Measurements from ENCODE around the gene UCK1. TPM values are rescaled to one million over a fixed set of nuclear protein-coding genes. Genes with fewer than 3 reads are reported as not detected.

Gene UCK1
- 10 to 100 TPM; 24.9 to 37.4 TPM for total RNA-seq

GRCh38 chr9:131530920-131531832, at the start of gene UCK1:
Gene UCK1 (minus strand): TSS chr9:131531263. CDS start chr9:131531174, 89 bp downstream.
- Mint-ChIP-seq H3K4me1 (ENCODE audit: low read depth in 2 of 2) (peaks cover 3 to 6% of the 10 kb centered on the region in 2 donors), H3K4me3 (peak within 1 kb of the TSS; percentile 80), H3K9me3 (no peaks in the 10 kb centered on the region), H3K27ac (no peak within 1 kb of the TSS), H3K36me3 (peaks cover 4% of the 10 kb centered on the region), H3K27me3 (no peaks in the 10 kb centered on the region)
- ATAC-seq: peak; percentile 96 to 98
- DNase-seq (ENCODE audit: low spot score): peak; percentile 82

GRCh38 chr9:131580358-131580757, 49.3 kb upstream of the UCK1 start:
- H3K4me1 Mint-ChIP-seq (ENCODE audit: low read depth in 2 of 2): peaks cover 21 to 28% of the 10 kb centered on the region in 2 donors
- peaks cover 6% of the 10 kb centered on the region for H3K36me3 Mint-ChIP-seq
- H3K27ac Mint-ChIP-seq: no peak overlapping the region
- no peaks in the 10 kb centered on the region for H3K27me3 Mint-ChIP-seq
- no peak for ATAC-seq
- no peak for DNase-seq (ENCODE audit: low spot score)
- H3K4me3 Mint-ChIP-seq: no peak overlapping the region
- H3K9me3 Mint-ChIP-seq: no peaks in the 10 kb centered on the region

GRCh38 chr9:131579789-131580211, 48.7 kb upstream of the UCK1 start:
- DNase-seq (ENCODE audit: low spot score): no peak
- H3K27me3 Mint-ChIP-seq: no peaks in the 10 kb centered on the region
- H3K4me3 Mint-ChIP-seq: no peak overlapping the region
- peaks cover 6% of the 10 kb centered on the region for H3K36me3 Mint-ChIP-seq
- H3K9me3 Mint-ChIP-seq: no peaks in the 10 kb centered on the region
- peaks cover 16 to 23% of the 10 kb centered on the region in 2 donors for H3K4me1 Mint-ChIP-seq (ENCODE audit: low read depth in 2 of 2)
- no peak for ATAC-seq
- peak overlapping the region; percentile 35 to 43 for H3K27ac Mint-ChIP-seq

- ATAC-seq (peak; percentile 33 to 61), DNase-seq (ENCODE audit: low spot score) (no peak)
- Mint-ChIP-seq H3K27ac (peak overlapping the region; percentile 35 to 43), H3K36me3 (peaks cover 6% of the 10 kb centered on the region), H3K4me1 (ENCODE audit: low read depth in 2 of 2) (peaks cover 10 to 17% of the 10 kb centered on the region in 2 donors), H3K4me3 (no peak overlapping the region), H3K27me3 (no peaks in the 10 kb centered on the region), H3K9me3 (no peaks in the 10 kb centered on the region)
These were observed 47.9 kb upstream of the UCK1 start for GRCh38 chr9:131578731-131579504.

- Mint-ChIP-seq H3K4me1 (ENCODE audit: low read depth in 2 of 2) (peaks cover 10% of the 10 kb centered on the region in 2 donors), H3K36me3 (peaks cover 6% of the 10 kb centered on the region), H3K9me3 (no peaks in the 10 kb centered on the region), H3K27ac (no peak overlapping the region), H3K27me3 (no peaks in the 10 kb centered on the region), H3K4me3 (no peak overlapping the region)
- ATAC-seq: no peak
- no peak for DNase-seq (ENCODE audit: low spot score)
These were observed 47.0 kb upstream of the UCK1 start for GRCh38 chr9:131578021-131578420.

- no peak for DNase-seq (ENCODE audit: low spot score)
- peaks cover 6% of the 10 kb centered on the region for H3K36me3 Mint-ChIP-seq
- no peaks in the 10 kb centered on the region for H3K27me3 Mint-ChIP-seq
- peaks cover 9 to 10% of the 10 kb centered on the region in 2 donors for H3K4me1 Mint-ChIP-seq (ENCODE audit: low read depth in 2 of 2)
- H3K27ac Mint-ChIP-seq: no peak overlapping the region
- ATAC-seq: no peak
- H3K4me3 Mint-ChIP-seq: no peak overlapping the region
- no peaks in the 10 kb centered on the region for H3K9me3 Mint-ChIP-seq
These were observed 46.2 kb upstream of the UCK1 start for GRCh38 chr9:131577005-131578000.

- Mint-ChIP-seq H3K4me3 (no peak overlapping the region), H3K27ac (no peak overlapping the region), H3K36me3 (peaks cover 6% of the 10 kb centered on the region), H3K4me1 (ENCODE audit: low read depth in 2 of 2) (peaks cover 9 to 10% of the 10 kb centered on the region in 2 donors), H3K27me3 (no peaks in the 10 kb centered on the region), H3K9me3 (no peaks in the 10 kb centered on the region)
- no peak for DNase-seq (ENCODE audit: low spot score)
- ATAC-seq: no peak
These were observed 45.1 kb upstream of the UCK1 start for GRCh38 chr9:131575946-131576853.

GRCh38 chr9:131574730-131575640, 43.9 kb upstream of the UCK1 start:
- no peak for DNase-seq (ENCODE audit: low spot score)
- Mint-ChIP-seq H3K27me3 (no peaks in the 10 kb centered on the region), H3K27ac (no peak overlapping the region), H3K36me3 (peaks cover 11% of the 10 kb centered on the region), H3K4me1 (ENCODE audit: low read depth in 2 of 2) (peaks cover 9 to 10% of the 10 kb centered on the region in 2 donors), H3K9me3 (no peaks in the 10 kb centered on the region), H3K4me3 (no peak overlapping the region)
- ATAC-seq: no peak

- no peak for DNase-seq (ENCODE audit: low spot score)
These were observed 36.8 kb upstream of the UCK1 start for GRCh38 chr9:131567910-131568309.

GRCh38 chr9:131566158-131566557, 35.1 kb upstream of the UCK1 start:
- peaks cover 0 to 8% of the 10 kb centered on the region in 2 donors for H3K4me1 Mint-ChIP-seq (ENCODE audit: low read depth in 2 of 2)
- no peak overlapping the region for H3K27ac Mint-ChIP-seq
- H3K27me3 Mint-ChIP-seq: no peaks in the 10 kb centered on the region
- DNase-seq (ENCODE audit: low spot score) (no peak), ATAC-seq (no peak)
- H3K4me3 Mint-ChIP-seq: no peak overlapping the region
- peaks cover 5% of the 10 kb centered on the region for H3K36me3 Mint-ChIP-seq
- H3K9me3 Mint-ChIP-seq: no peaks in the 10 kb centered on the region

More at GRCh38 chr9:131567910-131568309, 36.8 kb upstream of the UCK1 start:
- H3K27ac Mint-ChIP-seq: no peak overlapping the region
- H3K4me1 Mint-ChIP-seq (ENCODE audit: low read depth in 2 of 2): peaks cover 0 to 8% of the 10 kb centered on the region in 2 donors
- ATAC-seq: peak; percentile 27 to 61
- no peaks in the 10 kb centered on the region for H3K9me3 Mint-ChIP-seq
- peaks cover 5% of the 10 kb centered on the region for H3K36me3 Mint-ChIP-seq
- H3K27me3 Mint-ChIP-seq: no peaks in the 10 kb centered on the region
- H3K4me3 Mint-ChIP-seq: no peak overlapping the region

GRCh38 chr9:131565369-131565768, 34.3 kb upstream of the UCK1 start:
- no peak overlapping the region for H3K4me3 Mint-ChIP-seq
- H3K36me3 Mint-ChIP-seq: peaks cover 4% of the 10 kb centered on the region
- no peak for DNase-seq (ENCODE audit: low spot score)
- H3K4me1 Mint-ChIP-seq (ENCODE audit: low read depth in 2 of 2): peaks cover 0 to 8% of the 10 kb centered on the region in 2 donors
- H3K27ac Mint-ChIP-seq: no peak overlapping the region
- no peaks in the 10 kb centered on the region for H3K27me3 Mint-ChIP-seq
- H3K9me3 Mint-ChIP-seq: no peaks in the 10 kb centered on the region
- no peak for ATAC-seq
